B cell (primary cell): ENCODE results near the gene B9D1.

ENCODE experiments used
- CTCF ChIP-seq: fragments of 200-600 bp; IDR thresholded peaks from one replicate; pipeline ENCODE4 v1.8.0; 2022; ENCODE audit warnings: antibody characterized with exemption, mild to moderate bottlenecking
- EZH2 ChIP-seq: IDR thresholded peaks from 2 replicates; pipeline ENCODE4 v1.6.1; 2012; ENCODE audit warnings: borderline replicate concordance, low read depth, mild to moderate bottlenecking, moderate library complexity, low read length; ENCODE audit not compliant: insufficient read depth, poor library complexity, severe bottlenecking

- TF ChIP-seq EZH2: no peak
- TF ChIP-seq CTCF: no peak
Measured at GRCh38 chr17:19328441-19329061, 34.0 kb downstream of the B9D1 start.
